Activated T-helper 1 cell treated with Interleukin-2 at 50 U/mL for 16 hours (primary cell): ENCODE measurements around the gene H6PD.

Experiments used
- DNase-seq: peaks from one replicate; pipeline ENCODE4 v3.0.0-alpha.2; 2020; ENCODE audit warnings: low read depth

The H6PD gene

DNA sequence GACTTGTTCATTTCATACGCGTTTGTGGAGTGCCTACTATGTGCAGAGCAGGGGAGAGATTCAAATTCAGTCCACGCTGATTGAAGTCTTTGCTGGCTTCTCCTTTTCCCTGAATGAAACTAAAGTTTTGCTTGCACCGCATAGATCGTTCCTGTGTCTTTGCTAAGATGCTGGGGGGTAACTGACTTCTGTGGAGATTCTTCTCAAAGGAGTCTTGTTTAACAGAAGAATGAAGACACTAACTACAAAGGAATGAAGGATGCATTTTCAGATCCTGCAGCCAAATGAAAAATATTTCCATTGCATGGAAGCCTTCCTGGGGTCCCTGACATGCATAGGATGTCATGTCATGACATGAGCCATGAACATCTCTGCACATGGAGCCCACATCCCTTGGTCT is 26.9 kb upstream of the H6PD start:
- no peak for DNase-seq

DNA sequence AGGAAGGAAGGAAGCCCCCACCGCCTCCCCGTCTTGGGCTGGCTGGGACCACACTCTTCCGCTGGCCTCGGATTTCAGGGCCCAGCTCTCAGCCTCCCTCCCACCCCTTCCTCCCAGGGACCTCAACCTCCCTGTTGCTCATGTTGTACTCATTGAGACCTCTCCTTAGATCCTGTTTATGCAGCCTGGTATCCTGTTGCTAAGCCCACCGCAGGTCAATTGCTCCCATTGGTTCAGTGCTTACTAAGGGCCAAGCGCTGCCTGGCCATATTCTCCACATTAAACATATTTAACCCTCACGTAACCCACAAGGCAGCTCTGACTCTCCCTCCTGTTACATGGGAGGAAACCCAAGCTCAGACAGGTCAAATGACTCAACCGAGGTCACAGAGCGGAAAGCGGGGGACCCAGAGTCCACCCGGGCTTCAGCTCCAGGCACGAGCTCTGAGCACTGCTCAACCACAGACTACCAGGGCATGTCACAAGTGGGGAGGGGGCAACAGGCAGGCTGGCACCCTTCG is 23.2 kb upstream of the H6PD start:
- DNase-seq = no peak

DNA sequence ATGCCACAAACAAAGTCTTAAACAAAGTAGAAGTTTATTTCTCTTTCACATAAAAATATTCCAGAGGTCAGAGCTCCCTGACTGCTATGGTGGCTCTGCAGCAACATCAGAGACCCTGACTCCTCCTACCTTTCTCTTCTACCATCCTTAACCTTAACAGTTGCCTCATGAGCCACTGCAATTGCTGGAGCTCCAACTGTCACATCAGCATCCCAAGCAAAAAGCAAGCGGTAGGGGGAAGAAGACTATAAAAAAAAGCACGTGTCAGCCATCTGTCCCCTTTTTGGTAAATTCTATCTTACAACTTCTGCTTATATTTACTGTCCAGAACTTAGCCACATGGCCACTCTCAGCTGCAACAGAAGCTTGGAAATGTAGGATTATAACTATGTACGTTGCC is 21.8 kb upstream of the H6PD start:
- DNase-seq = no peak

DNA sequence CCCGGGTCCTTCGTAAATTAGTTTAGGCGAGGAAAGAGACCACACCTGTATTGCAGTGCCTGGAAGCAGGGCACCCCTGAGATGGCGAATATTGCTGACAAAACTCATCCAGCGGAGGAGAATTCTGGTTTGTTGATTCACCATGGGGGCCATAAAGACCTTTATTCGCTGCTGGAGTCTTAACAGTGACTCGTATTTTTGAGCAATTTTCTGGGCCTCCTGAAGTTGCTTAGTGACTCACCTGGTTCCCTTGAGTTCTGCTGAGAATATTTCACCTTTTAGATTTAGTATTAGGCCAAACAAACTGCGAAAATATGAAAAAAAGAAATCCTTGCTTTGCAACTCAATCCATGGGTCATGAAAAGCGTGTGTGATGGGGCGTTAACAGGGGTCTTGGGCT is 20.6 kb upstream of the H6PD start:
- no peak for DNase-seq

DNA sequence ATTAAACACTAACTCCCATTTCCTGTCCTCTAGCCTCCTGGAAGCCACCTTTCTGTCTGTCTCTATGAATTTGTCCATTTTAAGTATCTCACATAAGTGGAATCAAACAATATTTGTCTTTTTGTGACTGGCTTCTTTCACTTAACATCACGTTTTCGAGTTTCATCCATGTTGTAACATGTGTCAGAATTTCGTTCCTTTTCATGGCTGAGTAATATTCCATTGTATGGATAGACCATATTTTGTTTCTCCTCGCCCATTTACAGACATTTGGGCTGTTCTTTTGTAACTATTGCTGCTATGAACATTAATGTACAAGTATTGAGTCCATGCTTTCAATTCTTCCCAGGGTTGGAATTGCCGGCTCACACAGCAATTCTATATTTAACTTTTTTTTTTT is 15.7 kb upstream of the H6PD start:
- DNase-seq = no peak

DNA sequence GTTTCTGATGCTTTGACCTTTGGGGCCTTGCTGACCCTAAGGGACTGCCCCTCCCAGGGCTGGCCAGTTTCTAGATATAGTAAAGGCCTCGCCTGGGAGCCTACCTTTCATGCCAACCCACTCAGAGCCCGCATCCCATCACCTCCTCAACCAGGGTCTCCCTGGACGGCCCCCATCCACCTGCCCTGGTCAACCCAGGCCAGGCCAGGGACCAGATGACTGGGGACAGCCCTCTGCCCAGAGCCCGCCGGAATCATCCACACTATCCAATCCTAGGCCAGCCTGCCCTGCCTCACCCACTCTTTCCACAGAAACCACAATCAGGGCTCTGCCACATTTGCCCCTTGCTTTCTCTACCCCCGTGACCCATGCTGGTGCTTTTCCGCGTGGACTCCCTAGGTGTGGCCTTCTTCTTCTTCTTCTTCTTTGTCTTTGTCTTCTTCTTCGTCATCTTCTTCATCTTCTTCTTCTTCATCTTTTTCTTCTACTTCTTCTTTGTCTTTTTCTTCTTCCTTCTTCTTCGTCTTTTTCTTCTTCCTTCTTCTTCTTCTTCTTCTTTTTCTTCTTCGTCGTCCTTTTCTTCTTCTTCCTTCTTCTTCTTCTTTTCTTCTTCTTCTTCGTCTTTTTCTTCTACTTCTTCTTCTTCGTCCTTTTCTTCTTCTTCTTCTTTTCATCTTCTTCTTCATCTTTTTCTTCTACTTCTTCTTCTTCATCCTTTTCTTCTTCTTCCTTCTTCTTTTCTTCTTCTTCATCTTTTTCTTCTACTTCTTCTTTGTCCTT is 11.5 kb upstream of the H6PD start:
- no peak for DNase-seq

DNA sequence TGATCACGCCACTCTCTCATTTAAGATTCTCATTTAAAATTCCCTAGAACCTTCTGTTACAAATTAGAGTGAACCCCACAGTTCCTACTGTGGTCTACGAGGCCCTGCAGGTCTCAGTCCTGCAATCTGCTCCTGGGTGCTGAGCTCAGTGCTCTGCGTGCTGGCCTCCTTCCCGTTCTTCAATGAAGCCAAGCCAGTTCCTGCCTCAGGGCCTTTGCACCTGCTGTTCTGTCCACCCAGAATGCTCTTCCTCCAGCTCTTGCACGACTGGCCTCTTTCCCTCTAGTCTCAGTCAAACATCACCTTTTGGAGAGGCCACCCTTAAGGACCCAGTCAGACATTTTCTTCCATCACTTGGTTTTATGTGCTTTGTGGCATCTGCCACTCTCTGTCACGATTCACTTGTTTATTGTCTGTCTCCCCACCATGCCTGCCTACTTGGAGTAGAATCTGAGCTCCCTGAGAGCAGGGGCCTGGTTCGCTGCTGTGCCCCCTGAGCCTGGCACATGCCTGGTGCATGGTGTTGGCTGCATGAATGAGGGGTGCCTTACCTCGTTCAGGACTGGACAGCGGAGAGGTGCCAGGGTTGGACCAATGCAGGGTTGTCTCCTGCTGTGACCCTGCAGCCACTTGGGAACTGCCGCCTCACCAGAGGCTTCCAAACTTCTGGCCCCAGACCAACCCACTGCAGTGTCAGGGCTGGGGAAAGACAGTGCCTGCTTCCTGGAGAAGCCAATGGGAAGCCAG is 9.7 kb upstream of the H6PD start:
- DNase-seq = no peak

DNA sequence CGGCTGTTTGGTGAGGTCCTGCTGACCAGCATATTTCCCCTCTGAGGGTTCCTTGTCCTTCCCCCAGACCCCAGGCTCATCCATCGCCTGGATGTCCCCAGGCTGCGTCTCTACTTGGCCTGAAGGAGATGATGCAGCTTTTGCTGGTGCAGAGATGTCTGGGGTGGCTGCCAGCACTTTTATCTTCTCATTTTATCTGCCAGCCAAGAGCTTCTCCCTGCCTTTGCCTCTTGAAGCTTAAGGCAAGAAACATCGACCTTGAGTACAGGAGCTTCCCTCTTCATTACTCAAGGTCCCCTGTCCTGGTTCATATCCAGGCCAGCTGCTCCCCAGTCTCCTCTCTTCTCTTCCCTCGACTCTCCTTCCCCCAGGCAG is 9.2 kb upstream of the H6PD start:
- no peak for DNase-seq

DNA sequence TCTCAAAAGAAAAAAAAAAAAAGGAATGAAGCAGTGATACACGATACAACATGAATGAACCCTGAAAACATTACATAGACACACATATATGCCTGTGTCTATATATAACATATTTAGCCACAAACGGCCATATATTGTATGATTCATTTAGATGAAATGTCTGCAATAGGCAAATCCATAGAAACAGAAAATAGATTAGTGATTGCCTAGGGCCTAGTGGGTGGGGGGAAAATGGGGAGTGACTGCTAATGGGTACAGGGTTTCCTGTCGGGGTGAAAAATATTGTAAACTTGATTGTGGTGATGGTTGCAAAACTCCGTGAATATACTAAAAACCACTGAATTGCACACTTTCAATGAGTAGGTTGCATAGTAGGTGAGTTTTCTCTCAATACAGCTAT is 6.0 kb upstream of the H6PD start:
- no peak for DNase-seq

DNA sequence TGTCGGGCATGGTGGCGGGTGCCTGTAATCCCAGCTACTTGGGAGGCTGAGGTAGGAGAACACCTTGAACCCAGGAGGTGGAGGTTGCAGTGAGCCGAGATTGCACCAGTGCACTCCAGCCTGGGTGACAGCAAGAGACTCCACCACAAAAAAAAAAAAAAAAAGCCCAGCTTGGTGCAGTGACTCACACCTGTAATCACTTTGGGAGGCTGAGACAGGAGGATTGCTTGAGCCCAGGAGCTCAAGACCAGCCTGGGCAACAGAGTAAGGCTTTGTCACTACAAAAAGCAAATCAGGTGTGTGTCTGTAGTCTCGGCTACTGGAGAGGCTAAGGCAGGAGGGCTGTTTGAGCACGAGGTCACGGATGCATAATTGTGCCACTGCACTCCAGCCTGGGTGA is 5.0 kb upstream of the H6PD start:
- DNase-seq = no peak

DNA sequence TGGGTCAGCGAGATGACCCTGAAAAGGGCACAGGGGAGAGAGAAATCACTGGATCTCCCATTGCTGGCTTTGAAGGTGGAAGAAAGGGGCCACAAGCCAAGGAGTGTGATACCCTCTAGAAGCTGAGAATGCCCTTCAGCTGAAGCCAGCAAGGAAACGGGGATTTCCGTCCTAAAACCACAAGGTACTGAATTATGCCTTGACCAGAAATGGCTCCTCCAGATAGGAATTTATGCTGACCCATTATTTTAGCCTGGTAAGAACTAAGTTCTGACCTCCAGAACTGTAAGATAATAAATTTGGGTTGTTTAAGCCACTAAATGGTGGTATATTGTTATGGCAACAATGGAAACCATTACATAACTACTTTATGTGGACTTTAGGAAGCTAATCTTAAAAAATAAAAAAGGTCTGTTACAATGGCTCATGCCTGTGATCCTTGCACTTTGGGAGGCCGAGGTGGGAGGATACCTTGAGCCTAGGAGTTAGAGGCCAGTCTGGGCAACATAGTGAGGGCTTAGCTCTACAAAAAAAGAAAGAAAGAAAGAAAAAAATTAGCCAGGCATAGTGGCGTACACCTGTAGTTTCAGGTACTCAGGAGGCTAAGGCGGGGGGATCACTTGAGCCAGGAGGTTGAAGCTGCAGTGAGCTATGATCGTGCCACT is 3.6 kb upstream of the H6PD start:
- no peak for DNase-seq

DNA sequence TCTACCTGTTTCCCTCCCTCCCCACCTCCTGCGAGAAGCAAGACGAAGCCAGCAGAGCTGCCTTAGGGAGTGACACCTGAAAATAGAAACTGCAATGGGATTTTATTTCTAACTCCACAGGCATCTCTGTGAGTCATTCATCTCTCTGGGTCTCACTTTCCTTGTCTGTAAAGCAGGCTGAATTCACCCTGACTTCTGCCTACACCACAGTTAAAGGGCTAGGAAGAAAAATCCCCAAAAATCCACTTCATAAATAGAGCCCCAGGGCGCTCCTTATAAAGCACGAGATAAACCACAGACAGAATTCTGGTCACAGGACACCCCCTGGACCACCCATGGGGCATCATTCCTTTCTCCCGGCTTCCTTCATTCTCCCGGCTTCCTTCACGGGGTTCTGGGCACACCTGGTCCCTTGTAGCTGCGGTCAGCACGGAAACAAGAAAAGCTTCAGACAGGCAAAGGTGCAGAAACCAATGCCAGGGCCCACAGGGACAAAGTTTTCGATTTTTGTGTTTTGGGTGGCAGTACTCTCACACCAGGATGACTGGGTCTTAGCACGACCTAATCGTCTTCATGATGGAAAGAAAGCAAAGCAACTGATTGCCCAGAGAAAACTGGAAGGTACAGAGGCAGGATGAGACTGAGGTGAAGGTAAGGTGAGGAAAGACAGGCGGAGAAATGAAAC is 2.8 kb upstream of the H6PD start:
- DNase-seq = no peak

DNA sequence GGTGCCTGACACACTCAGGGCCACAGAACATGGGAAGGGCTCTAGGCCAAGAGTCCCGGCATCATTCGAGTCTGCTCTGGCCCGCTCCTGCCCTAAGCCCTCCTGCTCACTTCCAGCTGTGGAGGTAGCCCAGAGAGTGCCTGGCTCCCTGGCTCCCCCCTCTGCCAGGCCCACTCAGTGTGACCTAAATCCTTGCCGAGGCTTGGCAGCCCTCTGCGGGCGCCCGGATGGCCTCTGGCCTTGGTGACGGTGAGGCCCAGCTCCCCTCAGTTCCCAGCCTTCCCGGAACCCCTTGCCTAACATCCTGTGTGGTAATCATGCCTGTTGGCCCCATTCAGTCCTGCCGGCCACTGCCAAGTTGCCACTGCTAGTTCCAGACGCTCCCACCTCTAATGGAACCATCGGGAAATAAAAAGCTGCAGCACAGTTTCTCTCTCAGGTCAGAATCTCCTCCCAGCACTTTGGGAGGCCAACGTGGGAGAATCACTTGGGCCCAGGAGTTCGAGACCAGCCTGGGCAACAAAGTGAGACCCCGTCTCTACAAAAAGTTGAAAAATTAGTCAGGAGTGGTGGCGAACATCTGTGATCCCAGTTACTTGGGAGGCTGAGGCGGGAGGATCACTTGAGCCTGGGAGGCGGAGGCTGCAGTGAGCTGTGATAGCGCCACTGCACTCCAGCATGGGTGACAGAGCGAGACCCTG is 1.2 kb upstream of the H6PD start:
- no peak for DNase-seq

DNA sequence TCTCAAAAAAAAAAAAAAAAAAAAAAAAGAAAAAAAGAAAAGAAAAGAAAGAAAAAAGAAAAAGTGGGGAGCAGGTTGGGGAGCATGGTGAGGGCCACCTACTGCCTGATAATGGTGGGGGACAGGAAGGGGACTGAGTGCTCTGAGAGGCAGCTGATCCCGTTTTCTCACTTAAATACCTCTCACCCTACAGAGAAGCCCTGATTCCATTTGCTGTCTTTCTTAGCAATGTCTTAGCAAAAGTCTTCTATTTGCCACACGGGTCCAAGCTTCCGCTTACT is 692 bp upstream of the H6PD start:
- no peak for DNase-seq

DNA sequence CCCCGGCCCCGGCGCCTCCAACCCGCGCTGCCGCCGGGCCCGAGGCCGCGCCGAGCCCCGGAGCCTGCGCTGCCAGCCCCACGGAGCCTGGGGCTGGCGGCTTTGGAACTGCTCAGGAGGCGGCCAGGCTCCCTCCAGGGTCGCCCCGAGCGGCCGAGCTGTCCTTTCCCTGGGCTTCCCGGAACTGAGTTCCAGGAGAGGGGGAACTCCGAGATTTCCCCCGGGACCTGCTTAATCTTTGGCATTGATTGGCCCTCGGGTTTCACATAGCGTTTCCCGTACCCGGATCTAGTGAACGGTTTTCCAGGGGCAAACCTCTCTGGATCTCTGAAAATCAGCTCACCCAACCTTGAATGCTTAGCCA is 504 bp downstream of the H6PD start:
- no peak for DNase-seq

DNA sequence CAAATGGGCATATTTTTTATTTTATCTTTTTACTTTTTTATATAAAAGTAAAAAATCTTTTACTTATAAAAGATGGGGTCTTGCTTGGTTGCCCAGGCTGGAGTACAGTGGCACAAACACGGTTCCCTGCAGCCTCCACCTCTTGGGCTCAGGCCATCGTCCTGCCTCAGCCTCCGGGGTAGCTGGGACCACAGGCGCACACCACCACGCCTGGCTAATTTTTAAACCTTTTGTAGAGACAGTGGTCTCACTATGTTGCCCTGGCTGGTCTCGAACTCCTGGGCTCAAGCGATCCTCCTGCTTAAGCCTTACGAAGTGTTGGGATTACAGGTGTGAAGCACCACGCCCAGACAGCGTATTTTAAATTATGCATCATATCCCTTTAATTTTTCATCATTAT is 986 bp downstream of the H6PD start:
- DNase-seq = no peak

DNA sequence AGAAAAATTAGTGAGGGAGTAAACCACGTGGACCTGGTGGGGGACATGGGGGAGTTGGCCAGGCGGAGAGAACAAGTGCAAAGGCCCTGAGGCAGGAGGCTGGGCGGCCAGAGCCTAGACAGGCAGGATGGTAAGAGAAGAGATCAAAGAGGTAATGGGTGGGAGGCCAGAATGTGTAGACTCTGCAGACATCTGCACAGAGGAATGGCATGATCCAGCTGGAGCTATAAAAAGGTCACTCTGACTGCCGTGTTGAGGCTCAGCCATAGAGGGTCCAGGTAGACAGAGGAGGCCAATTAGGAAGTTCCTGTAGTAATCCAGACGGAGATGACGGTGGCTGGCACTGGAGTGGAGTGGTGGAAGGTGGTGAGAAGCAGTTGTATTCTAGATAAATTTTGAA is 3.6 kb downstream of the H6PD start:
- DNase-seq = no peak

DNA sequence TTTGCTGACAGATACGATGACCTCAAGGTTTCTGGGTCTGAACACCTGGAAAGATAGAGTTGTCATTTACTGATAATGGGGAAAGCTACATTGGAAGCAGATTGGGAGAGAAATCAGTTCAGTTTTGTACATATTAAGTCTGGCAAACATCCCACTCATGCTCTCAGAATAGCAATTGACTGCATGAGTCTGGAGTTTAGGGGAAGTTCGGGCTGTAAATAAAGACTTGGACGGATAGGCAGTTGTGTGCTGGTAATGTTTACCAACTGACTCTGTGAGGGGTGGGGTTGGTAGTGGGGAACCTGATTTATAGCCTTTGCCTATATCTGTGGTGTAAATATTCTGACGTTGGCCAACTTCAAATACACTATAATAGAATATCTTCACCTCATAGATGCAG is 4.0 kb downstream of the H6PD start:
- DNase-seq = no peak

DNA sequence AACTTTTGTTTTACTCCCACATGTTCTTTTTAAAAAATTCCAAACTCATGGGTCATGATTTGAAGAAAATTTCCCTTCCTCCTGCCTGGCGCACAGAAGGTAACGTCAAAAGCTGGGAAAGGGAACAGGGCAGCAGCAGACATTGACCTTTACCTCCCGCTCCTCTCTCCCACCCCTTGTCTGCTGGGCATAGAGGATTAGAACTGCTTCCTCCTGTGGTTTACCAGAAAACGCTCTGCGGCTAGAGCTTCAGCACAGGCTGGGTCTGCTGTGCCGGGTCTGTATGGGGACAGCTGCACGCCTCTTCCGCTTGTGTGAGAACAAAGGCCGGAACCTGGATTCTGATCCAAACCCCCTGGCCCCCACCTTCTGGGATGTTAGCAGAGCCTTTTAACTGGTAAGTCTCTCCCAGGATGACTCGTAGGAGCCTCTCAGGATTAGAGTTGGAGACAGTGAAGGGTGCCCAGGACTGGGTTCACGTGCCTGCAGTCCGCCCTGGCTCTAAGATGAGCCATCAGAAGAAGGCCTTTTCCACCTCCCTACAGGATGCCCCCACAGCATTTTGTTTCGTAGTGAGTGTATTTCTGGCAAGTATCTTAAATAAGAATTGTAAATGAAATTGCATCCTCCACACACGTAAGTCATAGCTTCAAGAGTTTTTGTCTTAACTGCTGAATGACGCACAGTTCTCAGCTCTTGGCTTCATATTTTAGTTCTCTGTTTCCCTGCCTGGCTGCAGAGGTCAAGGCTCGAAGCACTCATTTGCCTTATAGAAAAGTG is 5.2 kb downstream of the H6PD start:
- DNase-seq = peak; percentile 15

DNA sequence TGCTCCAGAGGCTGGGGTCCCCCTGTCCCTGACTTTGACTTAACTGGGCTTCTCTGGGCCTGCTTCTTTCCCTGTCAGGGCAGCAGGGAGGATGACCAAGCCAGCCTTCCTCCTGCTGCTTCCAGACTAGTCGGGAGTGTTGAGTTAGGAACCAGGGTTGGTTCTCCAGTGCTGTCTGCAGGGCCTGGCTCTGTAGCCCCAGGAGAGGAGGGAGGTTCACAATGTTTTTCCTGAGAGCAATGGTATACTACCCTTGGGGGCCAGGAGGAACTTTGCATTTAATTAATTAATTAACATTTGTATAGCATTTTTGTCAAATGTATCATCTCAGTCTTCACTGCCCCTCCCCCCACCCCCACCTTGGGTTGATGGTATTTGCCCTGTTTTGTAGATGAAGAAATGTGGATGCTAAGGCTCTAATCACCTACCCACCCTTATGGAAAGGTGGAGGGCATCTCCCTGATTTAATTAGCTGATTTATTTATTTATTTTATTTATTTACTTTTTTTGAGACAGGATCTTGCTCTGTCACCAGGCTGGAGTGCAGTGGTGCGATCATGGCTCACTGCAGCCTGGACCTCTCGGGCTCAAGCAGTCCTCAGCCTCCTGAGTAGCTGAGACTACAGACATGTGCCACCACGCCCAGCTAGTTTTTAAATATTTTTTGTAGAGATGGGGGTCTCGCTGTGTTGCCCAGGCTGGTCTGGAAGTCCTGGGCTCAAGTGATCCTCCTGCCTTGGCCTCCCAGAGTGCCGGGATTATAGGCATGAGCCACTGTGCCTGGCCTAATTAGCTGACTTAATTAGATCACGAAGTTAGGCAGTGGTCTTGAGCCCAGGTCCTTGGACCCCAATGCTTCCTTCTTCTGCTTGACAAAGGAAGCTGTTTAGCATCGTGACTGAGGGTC is 6.6 kb downstream of the H6PD start:
- DNase-seq = no peak
